Mesangial cell (primary cell): ENCODE results near the gene HADHA. TPM values are rescaled to one million over a fixed set of nuclear protein-coding genes. Genes with fewer than 3 reads are reported as not detected.

ENCODE experiments used
- total RNA-seq: library from RNA; depleted of rRNA; stranded (reverse); fragments of >200 nt; gene quantifications from 2 replicates; pipeline ENCODE4 v1.2.3, GENCODE V29; 2015

Gene HADHA
- 75.6 and 76.1 TPM in 2 replicates for total RNA-seq

GRCh38 chr2:26244309-26245230 lies at the start of gene HADHA, which contains the start of gene HADHB:
Gene HADHA (minus strand): TSS chr2:26244632. CDS start chr2:26244596, 36 bp downstream.
Gene HADHB (plus strand): TSS chr2:26244939. CDS start chr2:26254255, 9,316 bp downstream.

GRCh38 chr2:26172871-26173775 lies 71.3 kb downstream of the HADHA start, which contains the start of gene GAREM2:
Gene GAREM2 (plus strand): TSS chr2:26173088. CDS start chr2:26173221, 133 bp downstream.

Other genes with a start within 250 kb of the HADHA start
- 67.1 and 75.0 TPM in 2 replicates for gene RAB10, start 210.5 kb downstream of the HADHA start, total RNA-seq
- 2.3 and 3.0 TPM in 2 replicates for gene GAREM2, start 71.5 kb downstream of the HADHA start, total RNA-seq
- gene HADHB, start 307 bp upstream of the HADHA start, total RNA-seq = 57.0 and 75.0 TPM in 2 replicates
- gene SELENOI, start 101.5 kb upstream of the HADHA start, total RNA-seq = 8.1 and 13.0 TPM in 2 replicates
- 0.38 TPM in 1 of 2 replicates, not detected in the other for gene ADGRF3, start 102.2 kb upstream of the HADHA start, total RNA-seq
- gene DRC1, start 157.3 kb upstream of the HADHA start, total RNA-seq = not detected in 2 replicates
- not detected in 2 replicates for gene OTOF, start 233.5 kb upstream of the HADHA start, total RNA-seq